T-helper 1 cell treated with Interleukin-12 subunit alpha and Interleukin-12 subunit beta and Interleukin-4 antibody, amounts not matched to agents 30 ng/mL and 1 ng/mL, for 36 hours (primary cell): Measurements from ENCODE around the gene ESD. TPM values are rescaled to one million over a fixed set of nuclear protein-coding genes. Genes with fewer than 3 reads are reported as not detected.
"Not testable (repeated sequence)": the region's sequence is repeated elsewhere in the genome, so short reads cannot be mapped to it uniquely, and the experiment has no call there.

ENCODE experiments used
- intact Hi-C: fragments of 100-400 bp; cut with micrococcal nuclease; formaldehyde crosslinking; loops from one replicate; pipeline ENCODE4 v1.15.1; 2024
- total RNA-seq: library from RNA; stranded (reverse); gene quantifications from 2 replicates; pipeline ENCODE4 v1.2.3, GENCODE V29; 2022

Gene ESD, protein sequence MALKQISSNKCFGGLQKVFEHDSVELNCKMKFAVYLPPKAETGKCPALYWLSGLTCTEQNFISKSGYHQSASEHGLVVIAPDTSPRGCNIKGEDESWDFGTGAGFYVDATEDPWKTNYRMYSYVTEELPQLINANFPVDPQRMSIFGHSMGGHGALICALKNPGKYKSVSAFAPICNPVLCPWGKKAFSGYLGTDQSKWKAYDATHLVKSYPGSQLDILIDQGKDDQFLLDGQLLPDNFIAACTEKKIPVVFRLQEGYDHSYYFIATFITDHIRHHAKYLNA
- 71.5 and 72.6 TPM in 2 replicates for total RNA-seq

DNA sequence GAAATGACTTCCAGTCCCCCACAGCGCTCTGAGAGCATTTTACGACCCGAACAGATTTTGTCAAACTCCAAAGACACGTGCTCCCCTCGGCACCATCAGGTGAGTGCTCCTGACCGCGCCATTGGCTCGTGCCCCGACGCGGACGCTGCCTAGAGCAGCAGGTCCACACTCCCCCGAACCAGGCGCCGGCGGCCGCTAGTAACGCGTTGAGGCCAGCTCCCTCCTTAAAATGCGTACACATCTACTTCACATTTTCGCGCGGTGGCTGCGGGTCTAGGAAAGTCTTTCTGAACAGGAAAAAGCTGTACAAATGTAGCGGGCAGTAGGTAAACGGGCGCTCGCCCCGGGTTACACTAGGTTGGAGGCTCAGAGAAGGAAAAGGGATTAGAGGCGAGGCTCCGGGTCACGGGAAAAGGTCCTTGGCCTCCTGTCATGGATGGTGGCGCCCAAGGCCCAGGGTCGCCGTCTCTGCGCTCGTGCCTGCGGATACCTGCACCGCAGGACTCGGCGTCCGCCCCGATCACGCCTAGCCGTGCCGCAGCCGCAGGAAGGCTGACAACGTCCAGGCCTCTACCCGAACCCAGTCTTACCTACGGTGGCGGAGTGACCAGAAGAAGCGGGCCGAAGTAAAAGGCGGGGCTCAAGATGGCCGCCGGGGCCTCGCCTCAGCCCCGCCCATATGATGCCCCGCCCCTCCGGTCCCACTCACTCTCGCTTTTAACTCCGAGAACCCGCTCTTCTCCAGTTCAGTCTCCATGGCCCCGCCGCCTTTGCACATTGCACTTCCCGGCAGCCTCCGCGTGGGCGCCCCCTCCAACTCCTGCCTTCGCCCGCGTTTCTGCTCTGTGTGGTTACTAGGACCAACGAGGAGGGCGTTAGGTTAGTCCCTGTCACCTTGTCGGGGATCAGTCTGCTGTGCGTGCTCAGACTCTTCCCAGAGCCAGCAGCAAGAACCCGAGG is at the start of gene ESD:
Gene ESD (minus strand): TSS at position 647 of the 960 bp plus-strand sequence. CDS start 5,748 bp downstream, outside the sequence.
- intact Hi-C loops: loop anchor here (1.0 to 10.0 kb wide), 13 partner anchors 44 to 1736 kb away; partner anchors contain the start of genes NUDT15, RCBTB2, SUCLA2 and TPT1

DNA sequence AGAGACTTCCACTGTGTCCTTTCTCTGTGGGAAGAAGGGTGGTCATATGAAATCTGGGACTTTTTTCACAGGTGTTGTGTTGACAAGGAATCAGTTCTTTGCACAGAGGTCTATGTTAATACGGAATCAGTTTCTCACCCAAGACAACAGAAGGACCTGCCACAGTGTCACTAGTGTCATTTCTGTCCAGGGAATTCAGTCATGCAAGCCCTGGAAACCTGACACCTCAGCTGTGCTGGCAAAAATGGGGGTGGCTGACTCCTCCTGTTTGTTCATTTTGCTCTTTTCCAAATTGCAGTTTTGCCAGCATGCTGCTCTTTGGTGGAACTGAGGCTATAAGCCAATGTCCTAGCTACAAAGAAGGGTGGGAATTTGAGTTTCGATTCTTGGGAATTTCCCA is 49.8 kb upstream of the ESD start:
- intact Hi-C loops: no loop called here

DNA sequence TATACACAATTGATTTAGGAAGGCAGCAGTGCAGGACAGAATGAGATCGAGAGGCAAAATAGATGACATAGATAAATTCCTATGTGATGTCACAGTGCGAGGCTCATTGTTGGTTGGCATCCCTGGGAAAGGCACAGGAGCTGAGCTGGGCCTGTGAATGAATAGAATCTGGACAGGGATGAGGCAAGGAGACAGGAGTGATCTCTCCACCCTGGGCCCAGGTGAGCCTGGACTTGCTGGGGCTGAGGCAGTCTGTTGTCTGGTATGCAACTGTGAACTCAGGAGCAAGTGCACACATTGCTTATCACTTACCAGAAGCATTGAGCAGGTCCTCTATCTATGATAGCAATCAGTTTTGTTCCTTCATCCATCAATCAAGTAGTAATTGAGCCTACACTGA is 48.2 kb upstream of the ESD start:
- intact Hi-C loops: no loop called here

DNA sequence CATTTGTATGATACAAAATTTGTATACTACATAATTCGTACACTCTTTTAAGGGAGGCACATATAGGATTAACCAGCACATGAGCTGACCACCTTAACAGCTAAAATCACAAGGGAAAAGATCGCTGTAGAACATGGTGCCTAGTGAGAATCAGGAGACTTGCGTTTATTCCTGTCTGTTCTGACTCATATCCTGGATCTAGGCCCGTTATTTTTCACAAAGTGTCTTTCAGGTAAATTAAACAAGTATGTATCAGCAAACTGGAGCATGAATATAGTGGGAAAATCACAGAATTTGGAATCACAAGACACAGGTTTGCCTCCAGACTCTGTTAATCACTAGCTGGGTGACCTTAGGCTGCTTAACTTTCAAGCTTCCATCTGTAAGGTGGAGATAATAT is 47.5 kb upstream of the ESD start:
- intact Hi-C loops: no loop called here

DNA sequence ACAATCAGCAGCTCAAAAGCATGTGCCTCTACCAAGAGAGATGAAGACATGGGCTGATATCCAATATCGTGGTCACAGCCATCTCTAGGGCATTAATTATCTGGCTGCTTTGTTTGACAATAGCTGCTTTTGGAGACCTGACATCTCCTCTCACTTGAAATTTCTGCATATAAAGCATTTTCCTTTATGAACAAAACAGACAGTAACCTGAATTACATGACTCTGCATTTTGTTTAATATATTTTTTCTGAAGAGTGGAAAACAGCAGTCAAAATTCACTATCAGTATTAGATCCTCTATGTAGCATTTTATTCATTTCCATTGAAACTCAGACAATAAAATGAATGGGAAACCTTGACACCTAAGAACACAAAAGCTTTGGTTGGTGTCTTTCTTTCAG is 42.4 kb upstream of the ESD start:
- intact Hi-C loops: no loop called here

DNA sequence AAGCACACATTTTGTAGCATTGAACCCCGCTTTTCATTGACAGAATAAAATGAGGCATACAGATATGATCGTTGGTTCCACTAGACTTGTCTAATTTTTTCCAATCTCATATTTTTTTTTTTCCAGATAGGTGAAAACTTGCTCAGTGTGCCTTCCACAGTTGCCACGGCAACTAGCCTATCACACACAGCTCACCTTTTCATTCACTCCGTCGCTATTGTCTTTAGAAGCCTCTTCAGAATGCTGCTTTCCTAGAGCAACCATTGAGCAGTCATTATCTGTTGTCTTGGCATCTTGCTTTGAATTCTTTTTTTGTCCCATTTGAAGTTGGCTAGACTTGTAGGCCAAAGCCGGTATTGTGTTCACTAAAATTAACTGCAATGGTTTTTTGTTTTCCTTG is 37.7 kb upstream of the ESD start:
- intact Hi-C loops: loop anchor here (5.0 kb wide), 1 partner anchor 763 kb away; no protein-coding TSS in a partner anchor

DNA sequence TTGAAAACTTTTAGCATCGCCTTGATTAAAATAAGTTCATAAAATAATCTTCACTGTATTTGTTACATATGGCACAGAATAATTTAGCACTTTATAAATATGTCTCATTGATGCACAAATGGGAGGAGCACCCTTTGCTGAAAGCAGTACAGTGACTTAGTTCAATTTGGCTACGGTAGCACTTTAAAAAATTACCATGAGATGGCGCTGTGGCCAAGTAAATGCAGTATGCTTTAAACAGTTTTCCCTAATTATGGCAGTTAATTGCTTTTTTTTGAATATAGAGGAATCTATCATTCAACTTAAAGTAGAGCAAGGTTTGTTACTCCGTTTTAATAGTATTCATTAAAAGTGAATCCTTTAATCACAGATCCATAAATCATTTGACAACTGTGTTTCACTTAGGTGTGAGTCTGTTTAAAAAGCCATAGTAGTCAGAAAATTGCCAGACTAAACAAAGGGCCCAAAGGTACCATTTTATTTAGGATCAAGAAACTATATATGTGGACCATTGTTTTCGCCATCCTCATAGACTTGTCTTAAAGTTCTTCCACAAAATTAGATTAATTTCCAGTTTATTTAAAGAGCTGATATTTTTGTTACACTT is 34.7 kb upstream of the ESD start:
- intact Hi-C loops: loop anchor here (5.0 kb wide), 1 partner anchor 766 kb away; no protein-coding TSS in a partner anchor

DNA sequence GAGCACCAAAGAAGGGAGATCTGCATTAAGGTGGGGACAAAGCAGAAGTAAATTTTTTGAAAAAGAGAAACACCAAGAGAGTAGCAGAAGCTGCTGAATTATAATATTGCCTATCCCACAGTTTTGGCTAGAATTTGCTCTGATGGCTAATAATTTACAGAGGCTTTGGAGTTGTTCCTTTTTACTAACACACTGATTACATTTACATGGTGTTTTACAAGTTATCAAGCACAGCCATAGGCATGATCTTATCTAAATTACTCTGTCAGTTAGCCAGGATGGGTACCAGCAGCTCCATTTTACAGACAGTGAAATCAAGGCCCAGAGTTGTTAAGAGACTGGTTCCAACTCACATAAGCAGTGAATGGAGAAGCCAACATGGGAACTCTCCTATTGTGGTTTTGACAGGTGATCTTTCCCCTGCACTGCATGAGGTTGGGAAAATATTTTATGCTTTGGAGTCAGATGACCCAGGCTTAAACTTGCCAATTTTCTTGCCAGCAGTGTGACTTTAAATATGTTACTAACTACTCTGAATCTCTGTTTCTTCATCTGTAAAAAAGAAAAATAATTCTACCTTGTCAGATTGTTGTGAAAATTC is 33.5 kb upstream of the ESD start:
- intact Hi-C loops: loop anchor here (5.0 kb wide), 1 partner anchor 767 kb away; no protein-coding TSS in a partner anchor

DNA sequence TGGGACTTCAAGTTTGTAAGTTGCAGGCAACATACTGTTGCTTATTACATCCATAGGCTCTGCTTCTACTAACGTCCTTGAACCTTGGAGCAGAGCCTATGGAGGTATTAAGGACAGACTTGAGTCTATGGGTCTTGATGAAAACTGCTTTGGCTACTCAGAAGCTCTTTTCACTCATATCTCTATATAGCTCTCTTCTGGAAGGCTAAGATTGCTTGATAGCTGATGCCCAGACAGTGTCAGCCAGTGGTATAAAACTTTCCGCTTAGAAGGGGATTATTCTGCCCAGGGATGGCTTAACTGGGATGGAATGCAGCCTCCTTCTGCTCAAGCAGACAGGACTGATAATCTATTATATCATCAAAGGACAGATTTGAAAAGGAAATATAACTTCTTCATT is 25.6 kb upstream of the ESD start:
- intact Hi-C loops: no loop called here

DNA sequence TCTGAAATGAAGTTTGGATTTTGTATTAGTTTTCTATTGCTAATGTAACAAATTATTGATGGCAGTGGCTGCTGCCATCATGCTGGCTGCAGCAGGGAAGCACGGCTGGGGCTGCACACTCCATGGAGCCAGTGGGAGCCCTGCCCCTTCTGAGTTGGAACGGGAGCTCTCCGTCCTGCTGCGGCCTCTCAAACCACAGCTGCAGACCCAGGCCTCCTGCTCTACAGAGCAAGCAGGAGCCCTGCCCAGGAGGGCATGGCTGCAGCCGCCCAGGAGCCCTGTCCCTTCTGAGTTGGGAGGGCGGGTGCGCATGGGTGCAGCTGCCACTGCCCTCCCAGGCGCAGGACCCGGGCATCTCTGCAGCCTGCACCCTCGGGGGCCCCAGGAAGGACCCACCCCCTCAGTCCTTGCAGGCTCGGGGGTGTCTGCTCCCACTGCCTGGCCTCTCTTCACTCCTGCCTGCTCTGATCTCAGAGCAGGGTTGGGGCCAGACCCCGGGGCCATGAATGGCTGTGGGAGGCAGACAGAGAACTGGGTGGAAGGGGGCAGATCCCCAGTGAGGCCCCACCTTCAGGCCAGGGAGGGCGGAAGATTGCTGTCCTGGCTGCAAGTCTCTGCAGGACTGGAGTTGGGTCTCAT is 21.0 kb upstream of the ESD start:
- intact Hi-C loops: no loop called here

DNA sequence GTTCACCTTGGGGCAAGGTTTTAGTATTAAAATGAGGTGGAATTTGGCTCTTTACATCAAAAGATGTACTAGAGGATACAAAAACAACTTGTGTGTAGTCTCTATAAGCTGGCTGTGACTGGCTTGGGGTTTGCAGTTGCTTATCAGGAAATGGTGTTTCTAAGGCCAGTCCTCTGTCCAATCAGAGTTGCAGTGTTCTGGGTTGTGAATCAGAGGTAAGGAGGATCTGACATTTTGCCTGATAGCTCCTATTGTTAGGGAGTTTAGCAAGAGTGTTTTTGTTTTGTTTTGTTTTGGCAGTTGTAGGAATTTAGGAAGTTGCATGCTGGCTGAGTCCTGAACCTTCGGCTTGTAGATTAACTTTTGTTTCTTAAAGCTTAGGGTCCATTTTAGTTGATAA is 20.1 kb upstream of the ESD start:
- intact Hi-C loops: no loop called here

DNA sequence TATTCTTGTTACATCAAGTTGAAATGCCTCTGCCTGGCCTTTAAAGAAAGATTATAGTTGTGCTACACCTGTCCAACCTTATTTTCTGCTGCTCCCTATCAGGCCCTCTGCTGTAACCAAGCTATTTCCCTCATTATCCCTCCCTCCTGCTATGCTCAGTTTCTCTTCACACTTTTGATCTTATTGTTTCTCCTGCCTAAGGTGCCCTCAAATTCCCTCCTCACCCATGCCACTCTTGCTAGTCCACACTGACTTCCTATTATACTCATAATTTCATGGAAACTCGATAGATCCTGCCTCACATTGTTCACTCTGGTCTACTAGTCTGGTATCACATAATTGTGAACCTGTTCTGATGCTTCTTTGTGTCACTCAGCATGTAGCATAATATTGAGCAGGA is 19.4 kb upstream of the ESD start:
- intact Hi-C loops: no loop called here

DNA sequence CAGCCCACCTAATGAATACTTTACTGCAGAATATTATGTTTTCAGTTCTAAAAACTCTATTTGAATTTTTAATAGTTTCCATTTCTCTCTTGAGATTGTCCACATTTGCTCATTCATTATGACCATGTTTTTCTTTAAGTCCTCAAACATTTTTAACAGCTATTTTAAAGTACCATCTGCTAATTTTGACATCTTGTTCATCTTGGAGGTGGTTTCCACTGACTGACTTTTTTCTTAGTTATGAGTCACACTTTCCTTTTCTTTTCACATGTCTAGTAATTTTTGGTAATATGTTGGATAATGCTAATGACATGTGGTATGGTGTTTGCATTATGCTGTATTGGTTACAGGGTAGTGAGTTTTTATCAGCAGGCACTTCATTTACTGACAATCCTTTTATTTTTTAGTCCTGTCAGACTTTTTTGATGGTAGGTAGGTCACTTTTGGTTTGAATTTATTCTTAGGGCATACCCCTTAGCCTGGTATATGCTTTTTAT is 15.4 kb upstream of the ESD start:
- intact Hi-C loops: no loop called here

DNA sequence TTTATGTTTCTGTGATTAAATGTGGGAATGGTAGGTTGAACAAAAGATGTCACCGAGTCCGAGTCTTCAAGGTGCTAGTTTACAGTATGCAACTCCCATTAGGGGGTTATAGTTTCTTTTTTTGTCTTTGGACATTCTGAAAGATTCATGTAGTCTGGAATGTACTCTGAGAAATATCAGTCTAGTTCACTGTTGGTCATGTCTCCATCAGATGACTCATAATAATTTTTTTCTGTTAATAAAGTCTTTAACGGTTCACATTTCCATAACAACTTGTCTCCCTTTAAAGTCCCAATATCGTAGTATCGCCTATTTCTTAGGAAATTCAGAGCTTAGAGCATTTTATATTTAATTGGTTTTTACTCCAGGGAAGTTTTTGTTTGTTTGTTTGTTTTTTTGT is 13.5 kb upstream of the ESD start:
- intact Hi-C loops: no loop called here

DNA sequence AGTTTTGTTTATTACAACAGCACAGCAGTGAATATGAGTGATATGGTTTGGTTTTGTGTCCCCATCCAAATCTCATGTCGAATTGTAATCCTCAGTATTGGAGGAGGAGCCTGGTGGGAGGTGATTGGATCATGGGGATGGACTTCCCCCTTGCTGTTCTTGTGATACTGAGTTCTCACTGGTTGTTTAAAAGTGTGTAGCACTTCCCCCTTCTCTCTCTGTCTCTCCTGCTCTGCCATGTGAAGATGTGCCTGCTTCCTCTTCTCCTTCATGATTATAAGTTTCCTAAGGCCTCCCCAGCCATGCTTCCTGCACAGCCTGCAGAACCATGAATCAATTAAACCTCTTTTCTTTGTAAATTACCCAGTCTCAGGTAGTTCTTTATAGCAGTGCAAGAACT is 8.0 kb upstream of the ESD start:
- intact Hi-C loops: not testable (repeated sequence)

DNA sequence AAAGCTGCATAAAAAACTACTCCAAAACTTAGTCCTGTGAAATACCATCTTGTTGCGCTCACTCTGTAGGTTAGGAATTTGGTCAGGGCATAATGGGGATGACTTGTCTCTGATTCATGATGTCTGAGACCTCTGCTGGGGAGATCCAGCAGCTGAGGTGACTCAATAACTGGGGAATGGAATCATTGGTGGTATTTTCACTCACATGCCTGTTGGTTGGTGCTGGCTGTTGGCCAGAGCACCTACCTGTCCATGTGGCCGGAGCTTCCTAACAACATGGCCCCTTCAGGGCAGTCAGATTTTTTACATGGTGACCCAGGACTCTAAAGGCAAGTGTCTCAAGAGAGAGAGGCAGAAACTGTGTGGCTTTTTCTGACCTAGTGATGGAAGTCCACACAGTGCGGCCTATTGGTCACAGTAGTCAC is 7.4 kb upstream of the ESD start:
- intact Hi-C loops: no loop called here

DNA sequence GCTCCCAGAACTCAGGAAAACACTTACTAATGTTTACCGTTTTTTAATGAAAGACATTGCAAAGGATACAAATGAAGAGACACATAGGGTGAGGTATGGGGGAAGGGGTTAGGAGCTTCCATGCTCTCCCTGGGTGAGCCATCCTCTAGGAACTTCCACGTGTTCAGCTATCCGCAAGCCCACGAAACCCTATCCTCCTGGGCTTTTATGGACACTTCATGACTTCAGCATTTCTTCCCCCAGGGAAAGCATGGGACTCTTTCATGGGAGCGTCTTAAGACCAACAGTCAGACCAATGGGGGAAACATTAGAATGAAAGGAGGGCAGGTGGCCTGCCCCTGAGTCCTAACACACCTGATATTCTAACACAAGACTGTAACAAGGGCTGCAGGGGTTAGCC is 6.6 kb upstream of the ESD start:
- intact Hi-C loops: no loop called here

DNA sequence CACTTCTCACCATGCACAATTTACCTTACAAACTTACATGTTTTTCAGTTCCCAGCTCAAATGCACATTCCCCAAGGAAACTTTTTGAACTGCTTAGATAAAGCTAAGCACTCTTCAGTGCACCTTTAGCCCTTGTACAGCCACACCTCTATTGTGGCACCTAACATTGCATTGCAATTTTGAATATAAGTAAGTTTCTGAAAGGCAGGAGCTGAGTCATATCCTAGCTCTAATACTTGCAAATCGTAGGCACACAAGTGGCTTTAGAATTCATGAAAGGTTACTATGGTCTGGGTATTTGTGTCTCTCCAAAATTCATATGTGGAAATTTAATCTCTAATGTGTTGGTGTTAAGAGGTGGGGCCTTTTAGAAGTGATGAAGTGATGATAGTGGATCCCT is 4.9 kb upstream of the ESD start:
- intact Hi-C loops: no loop called here

DNA sequence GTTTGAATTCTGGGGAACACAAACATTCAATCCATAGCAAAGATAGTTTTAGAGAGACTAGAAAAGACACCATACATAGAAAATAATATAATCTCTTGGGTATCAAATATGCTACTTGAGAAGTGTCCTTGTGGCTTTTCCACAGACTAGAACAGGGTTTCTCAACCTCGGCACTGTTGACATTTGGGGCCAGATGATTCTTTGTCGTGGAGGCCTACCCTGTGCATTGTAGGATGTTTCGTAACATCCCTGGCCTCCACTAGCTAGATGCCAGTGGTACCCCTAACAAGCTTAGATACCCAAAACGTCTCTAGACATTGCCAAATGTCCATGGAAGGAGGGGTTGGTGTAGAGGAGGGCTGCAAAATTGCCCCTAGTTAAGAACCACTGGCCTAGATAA is 2.2 kb upstream of the ESD start:
- intact Hi-C loops: loop anchor here (5.0 to 10.0 kb wide), 6 partner anchors 117 to 1733 kb away; partner anchors contain the start of genes RCBTB2, SUCLA2 and TPT1

DNA sequence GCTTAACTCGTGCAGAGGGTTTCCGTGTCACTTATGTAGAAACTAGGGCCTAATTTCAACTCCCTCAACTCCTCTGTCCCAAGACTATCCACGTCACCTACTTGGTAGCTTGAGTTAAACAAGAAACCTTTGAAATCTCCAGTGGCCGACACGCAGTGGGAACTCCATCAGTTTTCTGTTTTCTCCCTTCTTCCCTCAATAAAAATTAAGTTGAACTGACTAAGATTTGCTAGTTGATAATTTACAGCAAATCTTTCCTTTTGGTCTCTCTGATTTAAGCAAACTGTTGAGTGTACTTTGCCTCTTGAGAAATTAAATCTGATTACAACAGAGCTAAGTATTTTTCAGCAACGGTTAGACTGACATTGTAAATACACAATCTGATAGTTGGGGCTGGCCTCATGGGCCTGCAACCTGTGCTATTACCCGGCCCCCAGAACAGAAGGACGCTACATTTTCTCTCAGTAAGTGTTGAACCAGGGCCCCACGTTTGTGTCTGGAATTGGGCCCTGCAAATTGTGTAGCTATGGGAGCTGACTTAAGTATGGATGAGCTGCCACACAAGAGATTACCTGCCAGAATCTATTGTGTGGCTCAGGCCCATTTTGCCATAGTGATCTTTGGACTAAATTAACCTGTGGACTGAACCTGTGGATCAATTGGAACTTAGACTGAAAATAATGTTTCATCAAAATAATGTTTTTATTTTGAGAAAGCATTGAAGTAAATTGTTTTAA is 708 bp upstream of the ESD start:
- intact Hi-C loops: loop anchor here (1.0 to 10.0 kb wide), 12 partner anchors 45 to 1735 kb away; partner anchors contain the start of genes RCBTB2, SUCLA2, TPT1 and ZC3H13
